HG03460 (cell line): ENCODE measurements around the gene DOCK2.
A peak's percentile ranks its signal among the peaks of the same experiment; 100 is the strongest.
"Not testable (repeated sequence)": the region's sequence is repeated elsewhere in the genome, so short reads cannot be mapped to it uniquely, and the experiment has no call there.

Source experiments
- ATAC-seq: cut with Tn5 transposase; IDR thresholded peaks from one replicate; pipeline ENCODE4 v1.9.1; 2021; ENCODE audit not compliant: unreplicated experiment

Gene DOCK2

DNA sequence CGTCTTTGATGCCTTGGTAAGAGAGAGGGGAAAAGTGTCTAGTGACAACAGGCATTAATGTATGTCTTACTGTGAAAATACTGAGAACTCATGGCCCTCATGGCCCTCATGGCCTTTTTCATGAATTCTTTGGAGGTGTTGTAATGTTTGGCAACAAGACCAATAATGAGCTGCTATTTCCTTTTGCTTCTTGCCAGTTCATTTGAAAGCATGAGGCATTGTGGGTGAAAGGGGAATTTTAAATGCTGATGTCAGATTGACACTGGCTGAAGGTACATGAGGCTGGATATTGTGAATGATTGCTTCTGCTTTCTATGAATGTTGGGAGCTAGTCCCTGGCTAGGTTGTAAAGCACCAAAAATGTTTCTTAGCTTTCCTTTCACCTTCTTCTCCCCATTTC is 79.2 kb downstream of the DOCK2 start:
- no peak for ATAC-seq

DNA sequence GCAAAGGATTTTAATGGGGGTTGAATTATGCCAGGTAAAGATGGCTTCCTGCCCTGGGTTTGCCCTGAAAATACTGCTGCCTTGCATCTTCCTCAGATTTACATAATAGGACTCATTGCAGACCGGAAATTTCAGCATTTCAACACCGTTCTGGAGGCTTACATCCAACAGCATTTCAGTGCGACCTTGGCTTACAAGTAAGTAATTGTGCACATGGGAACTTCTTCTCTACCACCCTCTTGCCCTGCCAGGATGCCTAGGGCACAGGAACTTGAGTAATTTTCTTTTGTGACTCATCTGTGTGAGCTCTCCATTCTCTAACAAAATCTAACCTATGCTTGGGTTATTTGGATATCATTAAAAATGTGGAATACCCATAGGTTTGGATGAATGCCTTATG is 80.2 kb downstream of the DOCK2 start:
- no peak for ATAC-seq

DNA sequence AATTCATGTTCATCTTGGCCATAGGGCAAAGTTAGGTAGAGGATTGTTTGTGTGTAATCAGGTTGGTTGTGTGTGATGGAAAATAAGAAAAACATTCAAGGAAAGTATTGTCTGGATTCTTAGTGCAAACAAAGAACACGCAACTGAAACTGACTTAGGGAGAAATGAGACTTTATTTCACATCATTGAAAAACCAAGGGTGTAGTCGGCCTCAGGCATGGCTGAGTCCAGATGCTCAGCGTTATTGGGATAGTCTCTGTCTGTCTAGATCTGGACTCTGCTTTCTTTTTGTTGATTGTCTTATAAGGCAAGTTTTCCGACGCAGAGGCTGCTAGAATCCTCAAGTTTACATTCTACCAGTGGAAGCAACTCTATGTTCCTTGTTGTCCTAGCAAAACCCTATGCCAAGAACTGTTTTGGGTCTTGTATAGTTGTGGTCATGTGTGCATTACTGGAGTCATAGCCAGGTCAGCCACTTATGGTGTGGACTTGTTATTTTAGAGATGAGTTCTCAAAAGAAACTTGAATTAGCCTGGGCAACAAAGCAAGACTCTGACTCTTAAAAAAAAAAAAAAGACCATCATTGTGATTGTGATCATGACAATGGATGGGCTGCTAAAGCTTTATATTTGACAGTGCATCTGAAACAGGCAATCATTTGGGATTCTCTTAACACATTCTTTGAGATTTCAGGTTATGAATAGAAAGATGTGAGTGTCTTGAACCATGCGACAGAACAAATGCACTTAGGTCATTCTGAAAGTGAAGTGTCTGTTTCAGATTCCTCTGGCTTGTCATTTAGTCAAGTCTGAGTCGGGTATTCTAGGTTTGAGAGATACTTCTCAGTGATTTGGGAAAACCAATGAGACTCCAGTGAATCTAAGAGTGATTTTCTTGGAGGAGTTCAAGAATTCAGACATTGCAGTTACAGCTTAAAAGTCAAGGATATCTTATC is 82.6 kb downstream of the DOCK2 start:
- ATAC-seq, result peak; percentile 84

DNA sequence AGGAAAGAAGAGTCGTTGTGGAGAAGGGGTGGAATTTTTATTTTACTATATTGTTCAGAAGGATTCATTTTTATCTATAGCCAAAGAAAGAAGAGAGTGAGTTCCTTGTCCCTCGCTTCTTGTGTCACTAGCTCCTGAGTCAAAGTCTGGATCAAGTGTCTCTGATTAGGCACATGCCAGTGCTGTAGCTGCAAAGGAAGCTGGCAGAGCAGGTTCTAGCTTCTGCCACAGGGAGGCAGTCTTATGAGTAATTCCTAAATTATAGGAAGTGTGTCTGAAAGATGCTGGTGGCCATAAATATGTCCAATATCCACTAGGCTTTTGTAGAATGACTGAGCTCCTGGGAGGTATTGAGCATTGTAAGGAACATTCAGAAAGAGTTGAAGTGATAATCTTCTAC is 84.7 kb downstream of the DOCK2 start:
- ATAC-seq, result no peak

DNA sequence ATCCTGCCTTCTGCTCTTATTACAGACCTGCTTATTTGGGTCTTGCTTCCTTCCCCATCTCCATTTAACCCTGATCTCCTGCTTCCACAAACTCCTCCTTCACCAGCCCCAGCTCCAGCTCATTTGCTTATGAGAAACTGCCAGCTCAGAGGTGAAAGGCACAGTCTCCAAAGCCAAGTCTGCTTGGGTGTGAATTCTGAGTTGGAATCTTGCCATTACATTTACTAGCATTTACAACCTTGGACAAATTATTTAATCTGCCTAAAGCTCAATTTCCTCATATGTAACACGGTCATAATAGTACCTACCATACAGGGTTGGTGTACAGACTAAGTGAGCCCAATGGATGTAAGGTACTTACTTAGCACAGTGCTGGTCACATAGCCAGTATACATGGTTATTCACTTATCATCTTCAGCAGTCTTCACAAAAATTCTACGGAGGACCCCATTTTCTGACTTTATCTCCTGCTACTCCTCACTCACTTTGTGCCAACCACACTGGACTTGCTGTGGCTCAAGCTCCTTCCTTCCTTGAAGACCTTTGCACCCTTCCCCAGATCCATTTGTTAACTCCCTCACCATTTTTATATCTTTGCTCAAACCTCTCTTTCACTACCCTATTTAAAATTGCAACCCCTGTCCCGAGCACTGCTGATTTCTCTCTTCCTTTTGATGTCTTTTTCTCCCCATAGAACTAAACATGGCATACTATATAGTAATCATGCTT is 86.2 kb downstream of the DOCK2 start:
- no peak for ATAC-seq

DNA sequence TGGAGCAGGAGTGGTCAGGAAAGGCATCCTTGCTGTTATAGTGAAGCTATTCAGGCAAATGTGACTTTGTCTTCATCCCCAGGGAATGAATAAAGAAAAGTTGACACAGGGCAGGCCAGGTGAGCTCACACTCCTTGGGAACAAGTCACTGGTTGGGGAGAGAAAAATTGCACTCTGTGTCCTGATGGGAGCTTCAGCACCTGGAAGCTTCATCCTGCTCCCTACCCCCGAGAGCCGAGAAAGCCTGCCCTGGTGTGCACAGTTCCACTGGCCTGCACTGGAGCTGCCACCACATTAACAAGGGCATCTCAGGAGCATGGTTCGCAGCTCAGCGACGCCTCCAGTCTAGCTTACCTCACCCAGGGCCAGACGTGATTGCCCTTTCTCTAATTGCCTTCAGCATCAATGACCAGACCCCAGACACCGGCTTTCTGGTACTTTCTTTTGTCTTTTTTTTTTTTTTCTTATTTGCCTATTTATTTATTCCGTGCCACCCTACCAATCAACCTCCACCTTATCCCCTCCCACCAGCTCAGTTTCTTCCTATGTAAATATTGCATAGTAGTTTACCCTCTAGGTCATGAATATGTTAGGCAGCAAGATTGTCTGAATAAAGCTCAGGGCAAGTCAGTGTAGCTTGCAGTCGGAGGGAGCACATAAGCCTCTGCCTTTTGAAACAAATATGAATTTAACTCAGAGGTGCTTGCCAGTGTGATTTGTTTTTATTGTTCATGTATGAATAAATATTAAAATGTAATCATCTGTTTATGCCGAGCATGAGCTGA is 87.4 kb downstream of the DOCK2 start:
- no peak for ATAC-seq

DNA sequence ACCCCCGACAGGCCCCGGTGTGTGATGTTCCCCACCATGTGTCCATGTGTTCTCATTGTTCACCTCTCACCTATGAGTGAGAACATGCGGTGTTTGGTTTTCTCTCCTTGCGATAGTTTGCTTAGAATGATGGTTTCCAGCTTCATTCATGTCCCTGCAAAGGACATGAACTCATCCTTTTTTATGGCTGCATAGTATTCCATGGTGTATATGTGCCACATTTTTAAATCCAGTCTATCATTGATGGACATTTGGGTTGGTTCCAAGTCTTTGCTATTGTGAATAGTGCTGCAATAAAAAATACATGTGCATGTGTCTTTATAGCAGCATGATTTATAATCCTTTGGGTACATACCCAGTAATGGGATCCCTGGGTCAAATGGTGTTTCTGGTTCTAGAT is 88.6 kb downstream of the DOCK2 start:
- not testable (repeated sequence) for ATAC-seq

DNA sequence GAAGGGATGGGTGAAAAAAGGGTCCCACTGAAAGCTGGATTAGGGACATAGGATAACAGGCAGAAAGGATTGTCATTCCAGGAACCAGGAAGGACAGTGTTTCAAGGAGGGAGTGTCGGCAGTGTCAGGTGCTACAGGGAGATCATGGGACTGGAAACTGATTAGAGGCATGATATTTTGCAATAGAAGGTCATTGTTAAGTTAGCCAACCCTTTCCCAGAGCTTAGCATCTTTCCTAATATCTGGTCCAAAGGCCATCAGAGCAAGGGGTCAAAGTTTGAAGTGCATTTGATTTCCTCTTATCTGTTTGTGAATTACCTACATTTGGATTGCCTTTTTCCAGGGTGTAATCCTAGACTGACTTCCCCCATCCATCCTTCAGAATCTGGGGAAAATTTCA is 91.3 kb downstream of the DOCK2 start:
- ATAC-seq, result no peak

DNA sequence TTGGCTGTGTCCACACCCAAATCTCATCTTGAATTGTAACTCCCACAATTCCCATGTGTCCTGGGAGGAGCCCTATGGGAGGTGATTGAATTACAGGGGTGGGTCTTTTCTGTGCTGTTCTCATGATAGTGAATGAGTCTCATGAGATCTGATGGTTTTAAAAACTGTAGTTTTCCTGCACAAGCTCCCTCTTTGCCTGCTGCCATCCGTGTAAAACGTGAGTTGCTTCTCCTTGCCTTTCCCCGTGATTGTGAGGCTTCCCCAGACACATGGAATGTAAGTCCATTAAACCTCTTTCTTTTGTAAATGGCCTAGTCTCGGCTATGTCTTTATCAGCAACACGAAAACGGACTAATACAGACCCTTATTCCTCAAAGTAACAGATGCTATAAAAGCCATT is 94.1 kb downstream of the DOCK2 start:
- no peak for ATAC-seq

DNA sequence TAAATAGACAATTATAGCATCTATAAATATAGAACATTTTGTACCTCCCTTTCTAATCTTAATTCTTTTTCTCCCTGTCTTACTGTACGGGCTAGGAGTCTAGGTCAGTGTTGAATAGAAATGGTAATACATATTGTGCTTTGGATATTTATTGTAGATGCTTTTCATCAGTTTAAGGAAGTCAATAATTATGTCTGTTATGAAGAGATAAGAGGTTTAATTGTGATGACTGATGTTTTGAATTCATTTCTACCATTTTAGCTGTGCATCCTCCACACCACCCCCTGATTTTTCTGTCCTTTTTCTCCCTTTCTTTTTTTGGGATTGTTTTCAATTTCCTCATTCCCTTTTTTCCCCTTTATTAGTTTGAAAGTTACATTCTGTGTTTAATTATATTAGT is 95.8 kb downstream of the DOCK2 start:
- no peak for ATAC-seq

DNA sequence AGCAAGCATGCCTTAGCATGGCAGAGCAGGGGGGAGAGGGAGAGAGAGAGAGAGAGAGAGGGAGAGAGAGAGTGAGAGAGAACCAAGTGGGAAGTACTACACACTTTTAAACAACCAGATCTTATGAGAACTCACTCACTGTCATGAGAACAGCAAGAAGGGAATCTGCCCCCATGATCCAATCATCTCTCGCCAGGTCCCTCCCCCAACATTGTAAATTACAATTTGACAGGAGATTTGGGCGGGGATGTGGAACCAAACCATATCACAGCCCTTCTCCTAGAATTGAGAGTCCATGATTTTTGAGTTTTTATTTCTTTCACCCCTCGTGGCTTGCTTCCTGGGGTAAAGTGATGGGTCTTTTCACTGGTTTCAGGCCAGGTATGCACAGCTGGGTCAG is 98.8 kb downstream of the DOCK2 start:
- ATAC-seq, result no peak

DNA sequence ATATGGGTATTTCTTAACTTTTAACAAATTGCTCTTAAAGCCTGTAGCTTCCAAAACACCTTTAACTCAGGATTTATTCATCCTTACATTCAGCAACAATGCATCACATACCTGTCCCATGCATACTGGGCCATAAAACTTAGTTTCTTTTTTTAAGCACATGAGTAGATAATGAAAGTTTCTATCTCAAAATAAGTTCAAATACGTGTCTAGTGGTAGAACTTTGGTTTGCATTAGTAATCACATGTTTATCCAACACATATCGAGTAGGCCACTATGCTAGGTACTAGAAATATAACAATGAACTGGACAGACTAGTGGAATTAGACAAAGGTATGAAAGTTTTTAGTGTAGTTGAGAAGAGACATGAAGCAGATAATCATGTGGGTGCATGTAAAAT is 99.6 kb downstream of the DOCK2 start:
- ATAC-seq, result no peak

DNA sequence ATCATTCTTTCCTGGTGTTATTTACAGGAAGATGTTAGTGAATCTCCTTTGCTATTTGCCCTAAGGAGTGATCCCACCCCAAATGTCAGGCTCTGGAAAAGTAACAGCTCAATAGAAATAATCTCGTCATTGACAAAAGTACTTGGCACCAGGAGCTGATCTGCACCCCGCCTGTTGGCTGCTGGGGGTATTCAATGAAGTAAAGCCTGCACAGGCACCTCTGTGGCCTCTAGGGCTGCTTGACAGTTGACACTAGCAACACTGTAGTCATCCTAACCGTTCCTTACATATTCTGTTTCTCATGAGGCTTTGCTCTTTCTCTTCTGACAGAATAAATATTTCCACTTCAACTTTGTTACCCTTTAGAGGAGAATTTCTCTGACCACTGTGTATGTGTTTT is 103.4 kb downstream of the DOCK2 start:
- no peak for ATAC-seq

DNA sequence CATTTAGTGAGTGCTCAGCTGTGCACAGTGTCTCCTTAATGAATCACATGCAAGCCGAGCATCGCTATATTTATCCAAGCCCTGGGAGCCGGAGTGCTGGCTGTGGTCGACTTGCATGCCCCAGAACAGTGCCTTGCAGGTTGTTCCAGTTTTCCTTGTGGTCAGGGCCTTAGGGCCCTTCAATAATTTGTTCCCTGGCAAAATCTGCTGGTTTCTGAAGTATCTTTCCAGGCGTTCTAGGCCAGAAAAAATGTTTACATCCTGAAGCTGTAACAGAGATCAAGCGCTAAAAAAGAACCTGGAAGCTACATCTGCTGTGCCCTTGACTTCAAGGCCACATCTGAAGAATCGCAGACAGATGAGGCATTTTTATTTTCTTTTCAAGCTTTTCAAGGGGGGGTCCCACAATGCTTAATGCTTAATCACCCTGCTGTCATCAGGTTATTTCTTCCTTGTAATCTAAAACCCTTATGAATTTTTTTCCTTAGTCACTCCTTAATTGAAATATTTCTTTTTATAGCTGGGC is 105.8 kb downstream of the DOCK2 start:
- ATAC-seq, result no peak

DNA sequence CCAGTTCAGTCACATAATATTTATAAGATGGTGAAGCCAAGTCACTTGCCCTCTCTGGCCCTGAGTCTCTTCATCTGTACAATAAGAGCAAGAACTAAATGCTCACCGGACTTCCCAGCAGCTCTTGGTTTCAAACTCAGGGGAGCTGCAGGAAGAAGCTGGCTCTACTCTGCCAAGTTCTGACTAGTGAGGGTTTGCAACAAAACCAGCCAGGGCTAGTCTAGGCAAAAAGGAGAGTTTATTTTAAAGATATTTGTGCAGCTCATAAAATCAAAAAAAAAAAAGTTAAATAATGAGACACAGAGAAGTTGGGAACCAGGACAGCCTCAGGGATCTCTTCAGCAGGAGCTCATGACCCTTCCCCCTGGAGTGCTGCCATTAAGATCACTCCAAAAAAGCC is 107.3 kb downstream of the DOCK2 start:
- no peak for ATAC-seq

DNA sequence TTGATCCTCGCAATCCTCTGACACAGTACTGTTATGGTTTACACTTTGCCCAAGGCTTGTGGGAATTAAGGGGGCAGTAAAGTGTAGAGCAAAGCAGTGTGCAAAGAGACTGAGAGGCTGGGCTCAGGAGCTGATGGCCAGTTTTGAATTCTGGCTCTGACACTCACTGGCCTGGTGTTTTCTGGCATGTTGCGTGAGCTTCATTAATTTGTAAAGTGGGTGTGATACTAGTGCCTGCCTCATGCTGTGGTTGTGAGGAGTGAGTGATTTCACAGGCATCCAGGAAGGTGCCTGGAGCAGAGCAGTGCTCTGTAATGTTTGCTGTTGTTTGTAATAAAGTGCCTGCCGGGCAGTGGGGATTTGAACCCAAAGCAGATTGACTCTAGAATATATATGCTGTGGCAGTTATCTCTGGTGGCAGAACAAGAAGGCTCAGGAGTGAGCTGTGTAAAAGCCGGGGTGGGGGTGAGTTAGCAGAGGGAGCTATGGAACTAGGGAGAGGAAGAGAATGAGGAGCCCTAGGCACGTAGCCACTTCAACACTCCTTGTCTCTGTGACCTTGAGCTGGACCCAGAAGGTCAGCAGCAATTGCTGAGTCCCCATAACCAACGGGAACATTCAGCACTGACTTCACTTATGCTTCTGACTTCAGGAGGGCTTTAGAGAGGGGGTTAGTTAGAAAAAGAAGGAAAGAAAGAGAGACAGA is 108.5 kb downstream of the DOCK2 start:
- no peak for ATAC-seq

DNA sequence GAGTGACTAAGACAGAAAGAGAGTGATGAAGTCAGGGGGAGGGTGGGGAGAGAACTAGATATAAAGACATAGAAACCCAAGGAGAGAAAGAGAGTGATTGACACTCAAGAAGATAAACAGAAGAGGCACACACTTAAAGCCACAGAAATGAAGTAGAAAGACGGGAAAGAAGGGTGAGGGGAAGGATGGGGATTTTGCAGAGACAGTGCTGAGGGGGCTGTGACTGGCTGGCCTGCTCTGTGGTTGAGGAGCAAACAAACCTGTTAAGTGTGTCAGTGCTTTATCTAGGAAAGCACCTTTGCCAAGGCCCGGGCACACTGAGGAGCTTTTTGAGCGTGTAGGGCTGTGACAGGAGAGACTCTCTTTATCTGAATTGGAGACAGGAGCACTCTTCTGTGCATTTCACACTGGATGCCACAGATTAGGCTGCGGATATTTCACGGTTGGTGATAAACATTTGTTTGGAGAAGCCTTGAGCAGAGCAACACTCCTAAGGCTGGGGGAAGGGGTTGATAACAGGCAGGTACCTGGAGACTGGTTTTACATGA is 109.1 kb downstream of the DOCK2 start:
- ATAC-seq, result peak; percentile 45

DNA sequence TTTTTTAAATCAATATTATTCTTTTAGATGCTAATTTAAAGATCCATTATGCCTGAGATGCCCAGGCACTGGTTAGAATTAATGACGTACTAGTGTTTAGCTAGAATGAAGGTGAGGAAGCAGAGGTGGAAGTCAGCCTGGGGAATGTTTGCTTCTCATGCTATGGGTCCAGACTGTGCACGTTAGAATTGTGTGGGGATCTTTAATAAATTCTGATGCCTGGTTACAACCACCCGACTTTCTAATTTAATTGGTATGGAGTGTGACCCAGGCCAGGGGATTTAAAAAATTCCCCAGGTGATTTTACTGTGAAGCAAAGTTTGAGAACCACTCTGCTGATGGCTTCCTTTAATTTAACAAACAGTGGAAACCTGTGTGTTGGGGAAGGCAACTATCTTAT is 111.1 kb downstream of the DOCK2 start:
- no peak for ATAC-seq

DNA sequence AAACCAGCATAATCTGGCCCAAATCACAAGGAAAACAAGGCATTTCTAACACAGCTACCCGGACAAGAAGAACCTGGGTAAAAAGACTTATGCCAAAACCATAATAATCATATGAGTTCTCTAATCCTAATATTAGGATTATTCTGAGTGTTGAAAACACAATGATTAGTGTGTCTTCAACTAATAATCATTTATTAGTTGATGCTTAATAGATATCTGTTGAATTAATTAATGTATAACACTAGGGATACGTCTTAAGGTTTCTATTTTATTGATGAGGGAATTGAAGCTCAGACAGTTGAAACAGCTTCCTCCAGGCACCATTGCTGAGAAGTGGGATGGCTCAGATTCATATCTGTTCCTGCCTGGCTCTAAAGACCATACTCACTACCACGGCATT is 112.2 kb downstream of the DOCK2 start:
- no peak for ATAC-seq

DNA sequence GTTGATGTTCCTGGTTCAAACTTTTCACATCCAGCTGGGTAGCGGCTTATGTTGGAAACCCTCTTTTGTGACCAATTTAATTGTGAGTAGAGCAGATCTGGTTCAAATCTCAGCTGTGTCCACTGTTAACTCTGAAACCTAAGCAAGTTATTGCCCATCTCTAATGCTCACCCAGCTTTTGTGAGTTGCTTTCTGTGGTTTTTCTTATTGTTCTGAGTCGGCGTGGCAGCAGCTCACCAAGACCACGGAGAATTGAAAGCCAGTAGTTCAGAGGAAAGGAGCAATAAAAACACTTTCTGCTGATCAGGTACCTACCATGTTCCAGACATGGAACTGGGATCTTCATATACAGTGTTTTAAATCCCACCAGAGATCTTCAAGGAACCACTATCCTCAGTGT is 114.4 kb downstream of the DOCK2 start:
- no peak for ATAC-seq
